GM12878 (cell line): ENCODE data around the gene TMEM37. TPM values are rescaled to one million over a fixed set of nuclear protein-coding genes. Genes with fewer than 3 reads are reported as not detected.

Source experiments
- ATAC-seq: fragments of 200-7000 bp; cut with Tn5 transposase; 3 replicates; pipeline ENCODE4 v1.9.1; 2020; ENCODE audit warnings: mild to moderate bottlenecking, moderate library complexity
- BruUV-seq: library from RNA; stranded (reverse); fragments of 400-500 nt; replicated peaks from 2 replicates; lab custom pipeline; 2021; lab: Mats Ljungman, UMichigan
- CTCF ChIA-PET: fragments of 300-600 bp; sonication (Branson Sonifier 250); formaldehyde crosslinking; extraction: SDS; loops from one replicate; lab custom pipeline; 2021; ENCODE audit warnings: inconsistent platforms; lab: Yijun Ruan, JAX
- POLR2A ChIA-PET: fragments of 350-600 bp; formaldehyde crosslinking; extraction: SDS; loops from one replicate; lab custom pipeline; 2021; ENCODE audit warnings: inconsistent platforms; lab: Charles Lee
- RAD21 ChIA-PET: fragments of 300-600 bp; sonication (Branson Sonifier 250); formaldehyde crosslinking; loops from one replicate; lab custom pipeline; 2023; ENCODE audit warnings: antibody characterized with exemption; ENCODE audit not compliant: unreplicated experiment; lab: Charles Lee
- SMC1A ChIA-PET: fragments of 300-600 bp; sonication (Branson Sonifier 250); formaldehyde crosslinking; loops from one replicate; lab custom pipeline; 2023; ENCODE audit not compliant: unreplicated experiment, uncharacterized antibody; lab: Charles Lee
- DNase-seq: peaks from one replicate; pipeline ENCODE4 v3.0.0-alpha.2; 2011; ENCODE audit warnings: low read depth, low spot score
- FAIRE-seq: peaks from 3 replicates; lab custom pipeline; 2011; peaks lifted over from hg19 to GRCh38; lab: Jason Lieb, UNC
- H2AFZ ChIP-seq: 2 replicates; pipeline ENCODE4 v1.6.0; 2011; ENCODE audit warnings: low read depth, low read length, control low read depth; ENCODE audit not compliant: control insufficient read depth
- H3K27ac ChIP-seq: 2 replicates; pipeline ENCODE4 v1.5.1; 2011; ENCODE audit warnings: control low read depth; ENCODE audit not compliant: control insufficient read depth, insufficient read depth
- H3K27me3 ChIP-seq, 2 experiments: replicated peaks in 1 of 2; 2 replicates each; pipeline versions ENCODE4 v1.6.0 to v1.6.1; 2011; ENCODE audit warnings: low read length in 1 of 2; ENCODE audit not compliant: control insufficient read depth in 2 of 2, insufficient read depth in 2 of 2
- H3K36me3 ChIP-seq, 2 experiments: 2 replicates each; pipeline ENCODE4 v1.5.1; 2011; ENCODE audit warnings: low read length in 1 of 2; ENCODE audit not compliant: control insufficient read depth in 2 of 2, insufficient read depth in 2 of 2
- H3K4me1 ChIP-seq: 2 replicates; pipeline ENCODE4 v1.6.1; 2011; ENCODE audit warnings: mild to moderate bottlenecking, low read length, moderate library complexity, mixed read lengths; ENCODE audit not compliant: control insufficient read depth, insufficient read depth
- H3K4me2 ChIP-seq: 2 replicates; pipeline ENCODE4 v1.6.0; 2011; ENCODE audit warnings: control low read depth; ENCODE audit not compliant: control insufficient read depth, insufficient read depth
- H3K4me3 ChIP-seq: fragments of 200-600 bp; sonication (generic); 2 replicates; pipeline ENCODE4 v1.5.1; 2016
- H3K79me2 ChIP-seq: 2 replicates; pipeline ENCODE4 v1.6.0; 2011; ENCODE audit warnings: low read length; ENCODE audit not compliant: control insufficient read depth, insufficient read depth
- H3K9ac ChIP-seq: 2 replicates; pipeline ENCODE4 v1.8.0; 2011; ENCODE audit warnings: low read length, control low read depth, mixed read lengths; ENCODE audit not compliant: control insufficient read depth, insufficient read depth
- H3K9me3 ChIP-seq: replicated peaks from 3 replicates; pipeline ENCODE4 v1.5.1; 2011; ENCODE audit warnings: mild to moderate bottlenecking, low read length; ENCODE audit not compliant: control insufficient read depth, insufficient read depth
- H4K20me1 ChIP-seq: 2 replicates; pipeline ENCODE4 v1.6.0; 2011; ENCODE audit not compliant: control insufficient read depth, insufficient read depth
- ATF7 ChIP-seq: fragments of 450-650 bp; IDR thresholded peaks from 2 replicates; pipeline ENCODE4 v1.6.1; 2016; ENCODE audit warnings: low read depth, mild to moderate bottlenecking
- BRCA1 ChIP-seq: IDR thresholded peaks from 2 replicates; pipeline ENCODE4 v1.6.1; 2011; ENCODE audit warnings: low read depth, low read length, improper control_type of control experiment
- CREB1 ChIP-seq: IDR thresholded peaks from 2 replicates; pipeline ENCODE4 v1.6.1; 2012; ENCODE audit warnings: low read depth, mild to moderate bottlenecking, inconsistent platforms
- CUX1 ChIP-seq: IDR thresholded peaks from 2 replicates; pipeline ENCODE4 v1.6.1; 2012; ENCODE audit warnings: improper control_type of control experiment, low read depth, low read length; ENCODE audit not compliant: insufficient replicate concordance
- EZH2 ChIP-seq: IDR thresholded peaks from 2 replicates; pipeline ENCODE4 v1.6.1; 2012; ENCODE audit warnings: low read depth, mild to moderate bottlenecking, control low read depth, inconsistent platforms, low read length, borderline replicate concordance; ENCODE audit not compliant: control insufficient read depth
- HCFC1 ChIP-seq: fragments of 150-350 bp; IDR thresholded peaks from 2 replicates; pipeline ENCODE4 v1.6.1; 2014; ENCODE audit warnings: low read length
- IKZF1 ChIP-seq: fragments of 450-650 bp; conservative IDR thresholded peaks from 2 replicates; pipeline ENCODE4 v1.6.1; 2017; ENCODE audit warnings: antibody characterized with exemption, mild to moderate bottlenecking
- KDM1A ChIP-seq: fragments of 200-600 bp; sonication (generic); IDR thresholded peaks from 2 replicates; pipeline ENCODE4 v1.6.1; 2016; ENCODE audit warnings: borderline replicate concordance
- NR2C1 ChIP-seq: fragments of 450-650 bp; IDR thresholded peaks from 2 replicates; pipeline ENCODE4 v1.6.1; 2017; ENCODE audit warnings: antibody characterized with exemption, mild to moderate bottlenecking, moderate library complexity
- NR2F1 ChIP-seq: fragments of 450-650 bp; conservative IDR thresholded peaks from 2 replicates; pipeline ENCODE4 v1.6.1; 2017; ENCODE audit warnings: mild to moderate bottlenecking
- RELA ChIP-seq: fragments of 450-650 bp; IDR thresholded peaks from 2 replicates; pipeline ENCODE4 v1.8.0; 2014; ENCODE audit warnings: borderline replicate concordance; ENCODE audit not compliant: partially characterized antibody
- WGBS: methylation state at CpG from one replicate; pipeline ENCODE4 v1.1.6; 2016; ENCODE audit warnings: low lambda C conversion rate; ENCODE audit not compliant: insufficient replicate concordance, insufficient coverage; ENCODE audit errors: missing lambda C conversion rate; 5-methylcytosine and 5-hydroxymethylcytosine counted together
- in situ Hi-C: fragments of 300-500 bp; cut with MboI; formaldehyde crosslinking; loops from 9 replicates; pipeline ENCODE4 v1.14.3; 2018; ENCODE audit warnings: mixed read lengths
- intact Hi-C: fragments of 100-400 bp; cut with micrococcal nuclease; formaldehyde crosslinking; loops from one replicate; pipeline ENCODE4 v1.14.2; 2022; ENCODE audit not compliant: unreplicated experiment
- polyA plus RNA-seq, 11 experiments: library from polyadenylated mRNA; depleted of rRNA in 4 of 11; unstranded in 6 of 11; stranded (reverse) in 5 of 11; fragments of >200 nt; fragmentation: Nextera tagmentation in 4 of 11; fragmentation: Illumina TruSeq in 1 of 11; extraction: Ambion mirVana in 4 of 11; extraction: Trizol in 1 of 11; gene quantifications; 1 replicate in 1 of 11; 2 replicates in 10 of 11; pipeline versions ENCODE4 v1.2.1 to v1.2.3, GENCODE V29; 2011 to 2016; ENCODE audit warnings: inconsistent platforms in 2 of 11, missing spikeins in 2 of 11, low read depth in 1 of 11
- total RNA-seq, 4 experiments: library from RNA; depleted of rRNA in 3 of 4; stranded (reverse); fragments of >200 nt in 3 of 4; fragmentation: Illumina TruSeq in 1 of 4; extraction: Trizol in 1 of 4; gene quantifications; 2 replicates each; pipeline versions ENCODE4 v1.2.1 to v1.2.3, GENCODE V29; 2013 to 2021

TMEM37 gene
- total and polyA plus RNA-seq, 10 of the 15 experiments (the other 5 are each of a cell fraction or from before 2014, with no cell fraction given) = 0.07 to 0.67 (median 0.24) TPM; not detected in 3

GRCh38 chr2:119435081-119435952 lies 3.7 kb downstream of the TMEM37 start:
- TF ChIP-seq RELA (no peak), NR2C1 (peak; percentile 50; the same call in 1 of the 2 replicates), NR2F1 (peak; percentile 68)
- no peak overlapping the region for H3K4me2 ChIP-seq
- no TSS peak for BruUV-seq
- no peak overlapping the region for H3K27ac ChIP-seq
- no peaks in the 10 kb centered on the region for H3K36me3 ChIP-seq
- no peaks in the 10 kb centered on the region for H4K20me1 ChIP-seq
- no peaks in the 10 kb centered on the region for H3K9me3 ChIP-seq
- no peaks in the 10 kb centered on the region for H3K79me2 ChIP-seq
- POLR2A ChIA-PET = interaction anchor here (0.5 to 0.6 kb wide), 3 partner anchors 18 to 412 kb away, joined by 3 to 5 read pairs (median 3); no protein-coding TSS in a partner anchor
- H2AFZ ChIP-seq = no peak overlapping the region
- in situ Hi-C loops = no loop called here
- SMC1A ChIA-PET = interaction anchor here (1.4 kb wide), 1 partner anchor 19 kb away, joined by 4 read pairs; no protein-coding TSS in a partner anchor
- RAD21 ChIA-PET = interaction anchor here (0.6 kb wide), 1 partner anchor 27 kb away, joined by 3 read pairs; no protein-coding TSS in a partner anchor
- no peak overlapping the region for H3K4me3 ChIP-seq
- FAIRE-seq (no peak), ATAC-seq (peak; percentile 13), DNase-seq (no peak)
- intact Hi-C loops = no loop called here
- H3K27me3 ChIP-seq = peaks cover 0 to 5% of the 10 kb centered on the region in 2 experiments; a peak in 2 of 4 replicates
- WGBS = 28% methylated on average over 6 of the region's 6 CpGs
- no peak overlapping the region for H3K9ac ChIP-seq
- peaks cover 7% of the 10 kb centered on the region for H3K4me1 ChIP-seq
- CTCF ChIA-PET = interaction anchor here (1.4 to 1.6 kb wide), 3 partner anchors 20 to 43 kb away, joined by 3 to 4 read pairs (median 4); no protein-coding TSS in a partner anchor

- CTCF ChIA-PET = interaction anchor here (1.4 to 1.5 kb wide), 2 partner anchors 27 to 43 kb away, joined by 3 to 4 read pairs; no protein-coding TSS in a partner anchor
- Histone ChIP-seq H3K4me3 (no peak overlapping the region), H3K9ac (no peak overlapping the region), H3K27ac (no peak overlapping the region), H3K4me1 (peaks cover under 1% of the 10 kb centered on the region; the same call in 1 of the 2 replicates), H3K27me3 (peaks cover 0 to 5% of the 10 kb centered on the region in 2 experiments; a peak in 2 of 4 replicates), H4K20me1 (no peaks in the 10 kb centered on the region), H2AFZ (no peak overlapping the region), H3K79me2 (no peaks in the 10 kb centered on the region), H3K4me2 (no peak overlapping the region), H3K36me3 (no peaks in the 10 kb centered on the region), H3K9me3 (no peaks in the 10 kb centered on the region)
- RAD21 ChIA-PET = interaction anchor here (0.6 kb wide), 1 partner anchor 28 kb away, joined by 3 read pairs; no protein-coding TSS in a partner anchor
- BruUV-seq = no TSS peak
- WGBS = 53% methylated on average over 7 of the region's 7 CpGs
- intact Hi-C loops = no loop called here
- FAIRE-seq (no peak), DNase-seq (no peak), ATAC-seq (no peak)
- SMC1A ChIA-PET = interaction anchor here (1.4 kb wide), 1 partner anchor 20 kb away, joined by 4 read pairs; no protein-coding TSS in a partner anchor
- in situ Hi-C loops = no loop called here
- POLR2A ChIA-PET = no interaction called here
- no peak for TF ChIP-seq EZH2
- TF ChIP-seq ATF7 = no peak
- TF ChIP-seq CUX1 = no peak
- TF ChIP-seq BRCA1 = no peak
- TF ChIP-seq IKZF1 = no peak
- TF ChIP-seq KDM1A = no peak
- no peak for TF ChIP-seq CREB1
- TF ChIP-seq HCFC1 = no peak
Measured at GRCh38 chr2:119435953-119436297, 4.3 kb downstream of the TMEM37 start.
